Colonic mucosa (tissue), 4 donors: ENCODE results near the gene FGD4. TPM values are rescaled to one million over a fixed set of nuclear protein-coding genes. Genes with fewer than 3 reads are reported as not detected.

Experiments used
- DNase-seq: peaks from one replicate; pipeline ENCODE4 v3.0.0-alpha.2; 2020
- H3K27ac ChIP-seq: fragments of 200-600 bp; one replicate; pipeline ENCODE4 v1.8.0; 2021
- H3K27me3 ChIP-seq: fragments of 200-600 bp; one replicate; pipeline ENCODE4 v1.8.0; 2021
- H3K36me3 ChIP-seq: fragments of 200-600 bp; one replicate; pipeline ENCODE4 v1.8.0; 2021
- H3K4me1 ChIP-seq: fragments of 200-600 bp; one replicate; pipeline ENCODE4 v1.8.0; 2021; ENCODE audit warnings: mild to moderate bottlenecking
- H3K4me3 ChIP-seq: fragments of 200-600 bp; one replicate; pipeline ENCODE4 v1.8.0; 2021
- H3K9ac ChIP-seq, 2 donors: one replicate each; pipeline ENCODE4 v1.7.0; 2013; ENCODE audit warnings: control low read depth in 2 of 2, low read depth in 2 of 2, low read length in 2 of 2
- H3K9me3 ChIP-seq: fragments of 200-600 bp; one replicate; pipeline ENCODE4 v1.8.0; 2021
- CTCF ChIP-seq: fragments of 200-600 bp; IDR thresholded peaks from one replicate; pipeline ENCODE4 v1.8.0; 2022; ENCODE audit warnings: antibody characterized with exemption, mild to moderate bottlenecking
- intact Hi-C: fragments of 100-400 bp; cut with DNase I; formaldehyde crosslinking; loops from one replicate; pipeline ENCODE4 v1.14.1; 2022
- total RNA-seq, 2 donors: library from RNA; stranded (reverse); fragmentation: NEBNext Ultra II Directional in 1 of 2; extraction: Animal tissue kit (Norgen Biotek cat#: 25700) in 1 of 2; gene quantifications; one replicate each; pipeline ENCODE4 v1.2.1, GENCODE V29; 2021
- donor health status: healthy.
- donor health status: DM: no; HTN: no; CAD: no.
- donor health status: DM: no; HTN: no; CAD: no.

FGD4 gene
- total RNA-seq, 2 donors from 2014 or later: 38.4 to 47.6 TPM

- Histone ChIP-seq H3K4me3 (no peak overlapping the region), H3K27me3 (no peaks in the 10 kb centered on the region), H3K36me3 (no peaks in the 10 kb centered on the region), H3K4me1 (no peaks in the 10 kb centered on the region), H3K9me3 (no peaks in the 10 kb centered on the region), H3K27ac (no peak overlapping the region), H3K9ac (no peak overlapping the region)
- no peak for TF ChIP-seq CTCF
- intact Hi-C loops: no loop called here
- DNase-seq: no peak
These were observed 71.6 kb downstream of the FGD4 start for GRCh38 chr12:32470936-32471470.

DNA sequence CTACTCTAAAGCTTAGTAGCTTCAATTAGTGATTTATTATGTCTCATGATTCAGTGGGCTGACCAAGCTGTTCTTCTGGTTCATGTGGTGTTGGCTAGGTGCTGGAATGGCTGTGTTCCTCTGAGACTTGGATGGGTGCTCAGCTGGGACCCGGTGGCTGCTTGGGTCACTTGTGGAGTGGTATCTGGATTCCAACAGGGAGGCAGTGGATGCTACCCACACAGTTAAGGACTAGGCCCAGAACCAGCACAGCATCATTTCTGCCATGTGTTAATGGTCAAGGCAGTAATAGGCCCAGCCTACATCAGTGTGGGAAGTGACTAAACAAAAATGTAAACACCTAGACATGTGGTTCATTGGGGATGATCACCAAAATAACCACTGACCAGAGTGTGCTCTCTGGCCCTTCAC lies 72.2 kb downstream of the FGD4 start:
- Histone ChIP-seq H3K4me3 (no peak overlapping the region), H3K4me1 (no peaks in the 10 kb centered on the region), H3K27me3 (no peaks in the 10 kb centered on the region), H3K9ac (no peak overlapping the region), H3K36me3 (no peaks in the 10 kb centered on the region), H3K9me3 (no peaks in the 10 kb centered on the region), H3K27ac (no peak overlapping the region)
- intact Hi-C loops: no loop called here
- TF ChIP-seq CTCF: no peak
- no peak for DNase-seq

- no peaks in the 10 kb centered on the region for H3K36me3 ChIP-seq
- no peak for TF ChIP-seq CTCF
- H3K9ac ChIP-seq: no peak overlapping the region
- no peaks in the 10 kb centered on the region for H3K4me1 ChIP-seq
- H3K27me3 ChIP-seq: no peaks in the 10 kb centered on the region
- H3K27ac ChIP-seq: no peak overlapping the region
- intact Hi-C loops: no loop called here
- no peak for DNase-seq
- no peaks in the 10 kb centered on the region for H3K9me3 ChIP-seq
- H3K4me3 ChIP-seq: no peak overlapping the region
These were observed 76.4 kb downstream of the FGD4 start for GRCh38 chr12:32475724-32476123.

DNA sequence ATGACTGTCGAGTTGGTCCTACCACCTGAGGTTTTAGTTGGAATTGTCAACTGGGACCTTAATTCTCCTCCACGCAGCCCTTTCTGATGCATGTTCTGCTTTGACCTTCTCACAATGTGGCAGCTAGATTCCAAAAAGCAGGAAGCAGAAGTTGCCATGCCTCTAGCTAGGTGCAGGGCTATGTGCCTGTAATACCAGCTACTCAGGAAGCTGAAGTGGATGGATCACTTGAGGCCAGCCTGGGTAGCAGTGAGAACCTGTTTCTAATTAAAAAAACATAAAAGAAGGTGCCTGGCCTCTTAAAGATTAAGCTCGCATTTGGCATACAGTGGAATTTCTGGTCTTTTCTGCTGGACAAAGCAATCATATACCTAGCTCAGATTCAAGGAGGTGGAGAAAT lies 77.1 kb downstream of the FGD4 start:
- Histone ChIP-seq H3K9ac (no peak overlapping the region), H3K4me3 (no peak overlapping the region), H3K9me3 (no peaks in the 10 kb centered on the region), H3K27me3 (no peaks in the 10 kb centered on the region), H3K27ac (no peak overlapping the region), H3K36me3 (no peaks in the 10 kb centered on the region), H3K4me1 (no peaks in the 10 kb centered on the region)
- TF ChIP-seq CTCF: no peak
- no peak for DNase-seq
- intact Hi-C loops: no loop called here

DNA sequence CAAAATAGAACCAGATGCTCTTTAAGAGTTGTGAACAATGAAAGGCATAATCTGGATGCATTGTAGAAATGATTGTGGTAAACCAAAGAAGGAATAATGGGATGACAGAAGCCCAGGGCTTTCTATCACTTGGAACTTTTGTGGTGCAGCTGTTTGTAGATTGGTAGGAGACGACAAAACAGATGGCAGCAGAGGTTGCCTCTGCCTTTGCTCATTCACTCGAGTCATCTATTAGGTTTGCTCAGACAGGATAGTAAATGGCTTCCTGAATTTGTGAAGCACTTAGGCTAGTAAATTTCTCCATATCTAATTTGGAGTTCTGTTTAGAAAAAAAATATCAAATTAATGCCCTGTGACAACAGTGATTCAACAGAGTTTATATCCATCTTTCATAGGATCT lies 78.4 kb downstream of the FGD4 start:
- H3K4me1 ChIP-seq: no peaks in the 10 kb centered on the region
- no peaks in the 10 kb centered on the region for H3K27me3 ChIP-seq
- no peak overlapping the region for H3K9ac ChIP-seq
- H3K9me3 ChIP-seq: no peaks in the 10 kb centered on the region
- DNase-seq: no peak
- no peak overlapping the region for H3K27ac ChIP-seq
- no peak overlapping the region for H3K4me3 ChIP-seq
- no peak for TF ChIP-seq CTCF
- intact Hi-C loops: no loop called here
- no peaks in the 10 kb centered on the region for H3K36me3 ChIP-seq
